ENCODE data around the gene RGS7.
"Not testable (repeated sequence)": the region's sequence is repeated elsewhere in the genome, so short reads cannot be mapped to it uniquely, and the experiment has no call there.

Gene RGS7

DNA sequence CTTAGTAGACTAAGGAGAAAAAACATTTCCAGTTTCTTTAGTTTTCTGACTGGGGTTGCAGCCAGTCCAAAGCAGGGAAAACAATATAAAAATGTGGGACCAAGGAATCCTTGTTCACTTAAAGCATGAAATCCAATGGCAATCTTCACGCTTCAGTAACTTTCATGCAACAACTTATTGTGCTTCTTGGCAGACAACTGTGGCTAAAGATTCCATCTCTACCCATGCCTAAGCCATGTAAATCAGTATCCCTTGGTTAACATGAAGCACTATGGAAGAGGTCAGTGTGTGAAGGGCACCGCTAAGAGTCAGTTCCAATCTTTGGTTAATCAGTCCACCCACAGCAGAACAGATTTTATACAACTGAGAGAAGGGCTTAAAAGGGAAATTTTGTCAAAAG is 543.3 kb downstream of the RGS7 start:
- DNase-seq: no peak

DNA sequence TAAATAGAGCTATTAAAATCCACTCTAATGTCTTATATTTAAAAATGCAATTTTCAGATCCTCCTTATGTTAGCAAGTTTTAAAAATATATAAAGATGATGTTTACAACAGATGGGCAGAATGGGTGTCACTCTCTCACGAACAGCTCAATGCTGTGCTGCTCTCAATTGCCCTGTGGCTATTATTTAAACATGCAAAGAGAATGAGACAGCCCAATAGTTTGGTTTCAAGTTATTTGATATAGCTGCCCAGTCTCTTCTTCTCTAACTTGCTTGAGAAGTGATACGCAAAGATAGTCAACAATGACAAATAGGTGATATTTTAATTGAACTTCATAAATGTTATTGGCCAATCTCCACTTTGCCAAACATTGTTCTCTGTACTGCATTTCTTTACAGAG is 545.7 kb downstream of the RGS7 start:
- no peak for DNase-seq

DNA sequence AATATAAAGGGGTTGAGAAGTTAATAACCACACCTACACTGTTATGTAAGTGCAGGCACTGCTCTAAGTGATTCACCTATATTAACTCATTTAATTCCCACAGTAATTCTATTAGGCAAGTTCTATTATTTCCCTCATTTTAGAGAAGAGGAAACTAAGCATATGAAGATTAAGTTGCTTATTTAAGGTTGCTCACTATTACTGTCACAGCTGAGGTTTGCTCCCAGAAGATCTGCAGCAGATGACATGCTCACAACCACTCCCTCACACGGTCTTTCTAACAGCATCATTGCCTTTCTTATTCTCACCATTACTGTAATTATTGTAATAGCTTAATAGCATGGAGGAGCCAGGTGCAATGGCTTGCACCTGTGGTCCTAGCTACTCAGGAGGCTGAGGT is 548.6 kb downstream of the RGS7 start:
- DNase-seq: no peak

DNA sequence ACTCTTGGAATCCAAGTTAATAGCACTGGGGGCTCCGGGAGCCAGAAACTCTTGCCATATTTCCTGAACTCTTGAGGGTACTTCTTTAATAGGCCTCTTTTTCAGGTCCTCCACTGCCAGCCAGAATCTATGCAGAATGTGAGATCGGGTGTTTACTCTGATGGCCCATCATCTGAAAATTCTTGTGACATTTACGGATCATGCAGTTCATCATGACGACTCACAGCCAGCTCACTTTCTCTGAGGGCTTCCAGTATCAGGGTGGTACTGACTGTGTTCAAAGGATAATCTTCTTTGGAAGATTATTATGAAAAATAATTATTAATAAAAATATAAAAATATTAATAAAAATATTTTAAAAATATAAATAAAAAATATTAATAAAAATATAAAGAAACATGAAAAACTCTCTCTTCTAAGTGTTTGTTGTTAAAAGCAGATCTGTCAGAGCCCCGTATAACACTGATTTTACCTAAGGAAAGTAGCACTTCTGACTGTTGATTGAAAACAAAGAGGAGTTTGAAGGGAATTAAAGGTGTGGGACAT is 550.7 kb downstream of the RGS7 start:
- no peak for DNase-seq

DNA sequence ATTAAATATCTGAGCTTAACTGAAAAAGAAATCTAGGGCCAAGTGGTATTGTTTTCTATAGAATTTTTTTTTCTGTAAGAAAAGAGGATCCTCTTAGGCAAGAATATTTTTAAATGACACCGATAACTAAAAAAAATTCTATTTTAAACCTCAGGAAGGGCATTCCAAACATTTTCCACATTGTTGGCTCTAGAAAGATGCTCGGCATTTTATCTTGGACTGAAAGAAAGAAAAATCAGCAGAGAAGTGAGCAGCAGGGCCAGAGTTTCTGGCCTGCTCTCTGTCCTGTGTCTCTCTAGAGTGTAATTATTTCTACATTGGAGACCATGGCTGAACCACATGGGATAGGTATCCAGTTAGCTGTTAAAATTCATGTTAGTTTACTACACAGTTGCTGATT is 552.5 kb downstream of the RGS7 start:
- DNase-seq: no peak

DNA sequence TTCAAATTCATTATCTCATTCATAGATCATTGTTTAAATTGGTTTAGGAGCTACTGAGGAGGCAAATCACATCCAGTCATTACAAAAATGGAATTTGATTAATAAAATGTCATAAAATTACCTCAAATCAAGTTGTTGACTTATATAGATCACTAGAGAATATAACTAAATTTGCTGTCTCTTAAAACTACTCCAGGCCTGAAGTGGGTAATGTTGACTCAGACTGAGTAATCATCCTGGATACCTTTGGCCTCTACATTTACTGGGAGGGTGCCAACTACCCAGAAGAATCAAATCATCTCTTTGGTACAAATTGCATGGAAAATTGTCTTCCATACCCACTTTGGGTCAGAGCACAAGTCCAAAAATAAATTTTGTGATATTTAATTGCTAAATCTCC is 553.9 kb downstream of the RGS7 start:
- peak; percentile 24 for DNase-seq

DNA sequence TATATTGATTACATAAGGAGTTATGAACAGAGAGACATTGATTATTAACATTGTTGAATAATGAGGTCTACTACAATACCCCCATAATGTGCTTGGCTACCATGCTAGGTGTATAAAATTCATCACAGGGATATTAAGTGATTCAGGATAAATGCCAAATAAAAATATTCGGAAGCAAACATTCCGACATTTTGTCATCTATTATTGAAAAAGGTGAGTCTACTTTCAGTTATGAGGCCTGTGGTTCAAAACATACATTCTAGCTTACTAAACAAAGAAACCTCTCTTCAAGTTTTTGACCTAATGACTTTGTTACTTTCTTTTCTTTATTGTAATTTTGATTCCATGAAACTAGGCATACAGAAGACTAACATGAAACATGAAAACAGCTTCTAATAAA is 554.7 kb downstream of the RGS7 start:
- DNase-seq: no peak

DNA sequence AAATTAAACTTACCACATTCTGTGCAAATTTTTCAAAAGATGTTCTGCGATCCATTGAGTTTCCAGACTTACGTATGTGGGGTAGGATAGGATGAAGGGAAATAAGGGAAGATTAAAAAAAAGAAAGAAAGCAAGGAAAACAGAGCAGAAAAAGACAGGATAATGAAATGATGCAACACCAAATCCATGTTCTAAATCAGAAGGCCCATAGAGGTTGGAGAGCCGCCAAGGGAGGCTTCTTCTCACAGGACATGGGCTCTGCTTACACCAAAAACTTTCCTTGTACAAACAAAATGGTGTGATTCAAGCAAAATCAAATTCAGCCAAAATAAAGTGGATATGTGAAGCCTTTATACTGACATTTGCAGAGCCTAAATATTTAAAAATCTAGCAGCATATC is 555.6 kb downstream of the RGS7 start:
- no peak for DNase-seq

DNA sequence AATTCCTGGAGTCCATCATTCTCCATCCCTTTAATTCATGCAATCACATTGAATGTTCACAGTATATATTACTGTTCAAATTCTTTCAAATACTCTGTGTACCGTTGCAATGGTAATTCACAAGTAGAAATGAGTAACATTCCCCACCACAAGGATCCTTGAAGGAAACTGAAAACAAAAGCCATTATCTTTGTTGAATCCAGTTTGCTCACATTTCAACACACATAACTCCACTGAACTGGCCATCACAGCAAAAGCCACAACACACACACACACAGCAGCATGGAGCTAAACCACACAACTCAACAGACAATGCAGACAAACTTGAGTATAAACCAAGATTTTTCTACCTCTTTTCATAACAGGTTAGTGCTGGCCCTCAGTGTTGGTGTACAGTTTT is 556.7 kb downstream of the RGS7 start:
- no peak for DNase-seq

DNA sequence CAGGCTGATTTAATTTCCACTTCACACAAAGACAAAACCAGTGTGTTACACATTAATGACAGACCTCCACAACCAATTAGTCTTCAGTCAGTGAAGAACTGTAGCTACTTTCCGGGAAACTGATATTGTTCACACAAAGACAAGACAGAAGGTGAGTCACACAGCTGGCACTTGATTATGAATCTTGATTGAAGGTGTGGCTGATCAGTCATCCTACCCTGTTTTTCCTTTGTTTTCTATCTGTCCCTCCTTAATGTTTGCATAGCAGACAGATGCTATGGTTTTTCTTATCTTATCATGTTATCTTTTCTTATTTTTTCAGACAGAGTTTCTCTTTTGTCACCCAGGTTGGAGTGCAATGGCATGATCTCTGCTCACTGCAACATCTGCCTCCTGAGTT is 560.0 kb downstream of the RGS7 start:
- DNase-seq: no peak

DNA sequence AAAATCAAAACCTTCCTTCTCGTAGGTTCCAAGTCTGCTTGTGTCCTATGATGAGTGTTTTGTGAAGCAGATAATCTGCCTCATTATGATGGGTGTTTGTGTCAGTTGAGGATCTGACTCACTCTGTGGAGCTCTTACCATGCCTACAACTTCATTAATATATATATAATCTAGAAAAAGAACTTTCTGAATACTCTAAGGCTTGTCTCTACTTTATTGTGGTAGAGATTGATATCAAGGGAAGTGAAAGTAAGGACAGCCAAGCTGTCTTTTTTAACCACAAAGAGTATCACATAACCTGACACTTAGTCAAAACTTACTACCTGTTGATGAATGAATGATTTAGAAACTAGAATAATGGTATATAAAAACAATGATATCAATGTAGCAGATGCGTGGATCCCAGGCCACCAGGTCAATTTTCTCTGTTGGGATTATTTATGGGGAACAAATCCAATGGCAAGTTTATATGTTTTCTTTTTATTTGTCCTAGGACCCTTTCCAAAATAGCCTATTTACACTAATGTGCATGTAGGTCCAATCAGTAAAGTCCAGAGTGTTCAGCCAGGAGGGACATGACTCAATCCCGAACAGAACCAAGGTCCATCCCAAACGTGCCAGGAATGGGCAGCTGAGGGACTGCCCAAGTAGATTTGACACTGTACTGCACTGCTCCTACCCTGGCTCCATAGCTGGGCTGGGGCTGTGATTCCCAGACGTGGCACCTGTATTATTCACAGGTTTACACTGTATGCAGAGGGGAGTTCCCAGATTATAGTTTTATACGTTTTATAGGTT is 562.8 kb downstream of the RGS7 start:
- DNase-seq: no peak

DNA sequence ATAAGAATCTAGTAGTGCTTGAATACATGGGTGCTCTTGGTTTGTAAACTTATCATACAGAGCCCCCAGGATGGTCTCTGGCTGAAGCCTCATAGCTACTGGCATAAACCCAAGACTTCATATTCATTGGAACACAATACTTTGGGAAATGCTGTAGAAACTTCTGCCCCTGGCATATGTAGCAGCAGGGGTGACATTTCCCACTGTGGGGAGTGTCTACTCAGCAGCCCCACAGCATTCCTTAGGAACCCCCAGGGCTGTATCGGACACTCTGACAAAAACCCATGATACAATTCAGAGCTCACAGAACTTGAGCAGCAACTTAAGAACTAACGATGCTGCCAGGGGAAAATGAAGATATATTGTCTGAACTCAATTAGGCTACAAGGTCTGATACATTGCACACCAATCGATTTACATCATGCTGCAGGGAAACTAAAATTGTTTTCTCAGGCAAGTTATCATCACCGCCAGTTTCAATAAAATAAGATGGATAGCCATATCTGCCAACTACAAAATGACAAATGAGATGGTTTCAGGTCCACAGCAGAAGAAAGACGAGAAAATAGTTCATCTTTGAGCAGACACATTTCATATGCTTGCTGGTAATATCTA is 564.0 kb downstream of the RGS7 start:
- no peak for DNase-seq

DNA sequence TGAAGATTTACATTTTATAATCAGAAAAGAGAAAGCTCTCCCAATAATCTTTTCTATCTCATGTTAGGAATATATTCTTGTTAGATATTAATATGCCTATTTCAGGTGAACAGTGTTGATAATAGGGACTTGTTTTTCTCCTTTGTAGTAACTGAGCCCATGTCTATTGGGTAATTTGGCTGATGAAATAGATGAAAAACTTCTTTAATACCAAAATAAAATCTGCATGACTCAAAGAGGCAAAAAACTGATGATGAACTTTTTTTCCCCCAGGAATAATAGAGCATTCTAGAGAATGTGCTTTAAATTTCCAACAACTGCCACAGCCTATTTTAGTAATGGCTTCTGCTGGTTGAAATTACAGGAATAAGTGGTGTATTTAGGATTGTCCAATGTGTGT is 566.1 kb downstream of the RGS7 start:
- no peak for DNase-seq

DNA sequence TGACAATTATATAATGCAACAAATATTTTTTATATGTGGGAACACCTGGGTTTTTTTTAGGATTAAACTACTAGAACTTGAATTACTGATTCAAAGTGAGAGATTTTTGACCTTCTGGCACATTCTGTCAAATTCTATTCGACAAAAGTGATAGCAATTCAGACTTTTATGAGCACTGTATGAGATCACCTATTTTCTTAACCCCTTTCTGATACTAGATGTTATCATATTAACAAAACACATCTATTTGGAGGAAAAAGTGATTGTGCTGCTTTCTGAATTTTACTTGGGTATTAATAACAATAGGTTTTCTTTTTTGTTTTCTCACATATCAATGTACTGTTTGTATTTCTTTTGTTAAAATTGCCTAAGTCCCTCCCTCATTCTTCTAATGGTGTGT is 570.1 kb downstream of the RGS7 start:
- DNase-seq: no peak

DNA sequence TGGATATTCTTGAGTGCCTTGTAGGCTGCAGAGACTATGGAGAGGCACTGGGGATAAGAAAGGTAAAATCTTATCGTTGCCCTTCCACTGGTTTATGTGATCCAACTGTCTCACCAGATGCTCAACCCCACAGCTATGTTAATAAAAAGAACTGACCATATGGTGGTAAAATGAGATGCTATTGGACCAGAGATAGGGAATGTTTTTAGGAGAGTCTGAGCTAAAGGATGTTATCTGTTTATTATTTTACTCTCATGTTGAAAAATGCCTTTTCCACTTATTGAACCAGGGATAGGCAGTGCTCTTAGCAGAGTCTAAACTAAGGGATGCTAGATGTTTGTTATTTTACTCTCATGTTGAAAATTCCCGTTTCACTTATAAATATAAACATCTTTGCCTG is 572.2 kb downstream of the RGS7 start:
- DNase-seq: no peak

DNA sequence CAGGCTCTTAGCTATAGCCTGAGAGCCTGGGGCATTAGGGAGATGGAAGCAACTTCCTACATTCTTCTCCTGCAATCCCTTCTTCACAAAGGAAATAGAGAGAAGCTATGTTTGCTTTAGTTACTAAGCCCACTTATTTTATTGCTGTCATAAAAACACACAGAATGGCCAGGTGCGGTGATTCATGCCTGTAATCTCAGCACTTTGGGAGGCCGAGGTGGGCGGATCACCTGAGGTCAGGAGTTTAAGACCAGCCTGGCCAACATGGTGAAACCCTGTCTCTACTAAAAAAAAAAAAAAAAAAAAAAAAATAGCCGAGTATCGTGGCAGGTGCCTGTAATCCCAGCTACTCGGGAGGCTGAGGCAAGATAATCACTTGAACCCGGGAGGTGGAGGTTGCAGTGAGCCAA is 573.3 kb downstream of the RGS7 start:
- DNase-seq: peak; percentile 17

DNA sequence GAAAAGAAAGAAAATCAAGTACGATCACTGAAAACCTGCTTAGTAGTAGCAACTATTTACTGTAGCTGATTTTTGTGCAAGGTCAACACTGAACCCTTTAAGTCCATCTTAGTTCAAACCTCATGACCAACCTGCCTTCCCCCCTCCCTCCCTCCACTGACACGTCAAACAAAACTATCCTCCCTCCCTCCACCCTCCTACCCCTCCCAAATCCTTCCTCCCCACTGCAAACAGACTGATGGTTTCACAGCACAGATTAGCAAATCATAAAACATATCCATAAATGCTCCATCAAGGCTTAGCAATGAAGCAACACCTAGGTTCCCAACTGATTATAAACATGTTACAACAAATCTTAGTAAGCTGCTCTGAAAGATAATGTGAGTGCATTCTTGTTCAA is 580.8 kb downstream of the RGS7 start:
- no peak for DNase-seq

DNA sequence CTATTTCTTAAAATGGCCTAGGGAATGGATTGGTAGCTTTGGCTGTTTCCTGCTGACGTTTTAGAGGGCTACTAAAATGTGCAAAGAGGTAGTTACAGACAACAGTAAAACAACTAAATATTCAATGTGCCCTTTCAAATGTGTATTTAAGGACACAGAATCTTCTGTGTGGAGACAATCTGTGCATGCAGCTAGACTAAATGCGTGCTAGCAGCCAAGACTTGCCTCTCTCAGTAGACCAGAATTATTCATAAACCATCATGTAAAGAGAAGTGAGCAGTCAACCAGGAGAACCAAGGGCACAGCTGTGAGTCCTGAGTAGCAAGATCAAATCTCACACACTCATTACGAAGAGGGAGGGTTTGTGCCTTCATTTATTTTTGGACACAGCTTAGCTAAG is 584.9 kb downstream of the RGS7 start:
- DNase-seq: no peak

DNA sequence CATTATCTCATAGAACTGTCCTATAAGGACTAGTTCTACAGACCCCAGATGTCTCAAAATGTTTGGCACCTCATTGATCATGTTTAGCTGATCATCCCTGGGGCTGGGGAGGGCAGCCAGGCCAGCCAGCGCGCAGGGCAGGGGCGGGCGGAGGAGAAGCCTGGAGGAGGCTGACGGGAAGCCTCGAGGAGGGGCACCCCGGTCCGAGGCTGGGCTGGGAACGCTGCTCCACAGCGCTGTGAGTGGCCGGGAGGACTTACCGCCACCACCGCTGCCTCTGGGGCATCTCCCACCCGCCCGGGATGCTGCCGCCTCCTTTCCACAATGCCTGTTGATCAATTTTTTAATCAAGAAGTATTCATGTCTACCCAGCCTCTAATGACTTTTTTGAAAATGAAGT is 585.6 kb downstream of the RGS7 start:
- DNase-seq: no peak

DNA sequence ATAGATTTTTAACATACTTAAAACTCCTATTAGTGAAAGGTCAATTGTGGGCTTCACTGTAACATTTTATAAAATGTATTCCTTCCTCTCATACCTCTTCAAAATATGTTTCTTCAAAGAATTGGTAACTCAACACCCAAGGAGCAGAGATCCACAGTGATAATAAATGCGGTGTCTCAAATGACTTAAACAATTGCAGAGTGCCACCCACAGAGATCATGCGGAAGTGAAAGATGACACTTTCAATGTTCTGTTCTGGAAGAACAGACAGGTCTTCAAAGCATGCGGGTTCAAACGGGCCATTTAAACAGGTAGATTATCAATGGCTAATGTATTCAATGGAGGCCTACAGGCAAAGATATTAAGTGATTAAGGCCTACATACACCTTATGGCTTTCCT is 588.0 kb downstream of the RGS7 start:
- no peak for DNase-seq

DNA sequence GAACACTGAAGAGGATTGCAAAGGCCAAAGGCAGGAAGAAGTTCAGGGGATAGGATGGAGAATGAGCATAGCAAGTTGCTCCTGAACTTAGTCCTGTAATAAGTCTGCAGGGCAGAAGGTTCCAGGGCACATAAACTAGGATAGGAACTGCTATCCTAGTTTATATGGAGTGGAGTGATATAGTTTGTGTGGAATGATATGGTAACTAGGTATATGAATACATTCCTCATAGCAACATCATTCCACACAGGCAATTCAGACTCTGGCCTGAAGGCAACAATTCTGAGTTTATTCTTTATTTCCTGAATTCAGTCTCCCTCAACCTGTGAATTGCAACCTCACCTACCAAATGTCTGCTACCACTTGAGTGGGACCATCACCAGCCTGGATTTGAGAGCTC is 590.2 kb downstream of the RGS7 start:
- no peak for DNase-seq

DNA sequence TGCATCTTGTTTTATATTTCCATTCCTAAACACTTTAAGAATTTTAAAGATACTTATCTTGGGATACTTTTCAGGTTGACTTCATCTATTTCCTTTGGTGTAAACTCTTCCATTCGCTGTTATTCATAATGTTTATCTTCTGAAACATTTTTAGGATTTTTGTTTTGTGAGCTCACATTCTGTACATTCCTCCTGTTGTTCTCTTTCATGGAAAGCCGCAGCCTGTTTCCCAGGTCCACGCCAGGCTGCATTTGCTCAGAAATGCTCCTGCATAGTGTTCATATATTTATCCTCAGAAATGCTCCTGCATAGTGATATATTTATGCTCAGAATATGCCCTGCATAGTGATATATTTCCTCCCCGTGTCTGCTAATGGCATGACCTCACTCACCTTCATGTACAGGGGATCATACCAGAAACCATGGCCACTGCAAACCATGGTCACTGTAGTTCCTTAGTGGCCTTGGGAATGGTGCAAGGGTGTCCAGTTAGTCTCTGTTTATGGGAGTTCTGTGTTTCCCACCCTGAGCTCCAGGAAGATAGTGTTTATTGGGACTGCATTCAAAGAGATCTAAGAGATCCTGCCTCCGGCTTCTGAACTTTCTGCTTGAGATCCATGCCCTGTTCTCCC is 591.2 kb downstream of the RGS7 start:
- DNase-seq: no peak

DNA sequence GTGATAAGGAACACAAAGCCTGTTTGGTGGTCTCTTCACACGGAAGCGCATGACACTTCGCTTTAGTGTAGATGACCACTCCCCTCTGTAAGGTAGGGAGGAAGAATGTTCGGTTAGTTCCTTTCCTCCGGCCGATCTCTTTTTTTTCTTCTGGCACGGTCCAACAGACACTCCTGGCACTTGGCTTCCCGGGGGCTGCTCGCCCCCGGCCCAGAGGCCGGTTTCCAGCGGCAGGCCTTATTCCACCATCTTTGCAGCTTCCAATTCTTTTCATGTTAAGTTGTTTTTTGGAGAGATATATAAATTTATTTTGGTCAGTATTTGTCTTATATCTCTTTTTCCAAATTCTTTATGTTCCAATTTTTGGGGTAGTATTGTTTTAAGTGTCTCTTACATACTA is 593.2 kb downstream of the RGS7 start:
- no peak for DNase-seq

DNA sequence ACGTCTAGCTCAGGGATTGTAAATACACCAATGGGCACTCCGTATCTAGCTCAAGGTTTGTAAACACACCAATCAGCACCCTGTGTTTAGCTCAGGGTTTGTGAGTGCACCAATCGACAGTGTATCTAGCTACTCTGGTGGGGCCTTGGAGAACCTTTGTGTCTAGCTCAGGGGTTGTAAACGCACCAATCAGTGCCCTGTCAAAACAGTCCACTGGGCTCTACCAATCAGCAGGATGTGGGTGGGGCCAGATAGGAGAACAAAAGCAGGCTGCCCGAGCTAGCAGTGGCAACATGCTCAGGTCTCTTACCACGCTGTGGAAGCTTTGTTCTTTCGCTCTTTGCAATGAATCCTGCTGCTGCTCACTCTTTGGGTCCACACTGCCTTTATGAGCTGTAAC is 593.9 kb downstream of the RGS7 start:
- not testable (repeated sequence) for DNase-seq

All from NCI-H1092 treated with DMSO at 0.1 percent for 48 hours (cell line).